HEK293T (cell line): ENCODE data around the gene PLEKHA6.

Source experiments
- ARNT ChIP-seq: fragments of 450-650 bp; IDR thresholded peaks from 2 replicates; pipeline ENCODE4 v1.6.1; 2017; ENCODE audit warnings: mild to moderate bottlenecking
- BHLHE40 ChIP-seq: fragments of 450-650 bp; IDR thresholded peaks from 2 replicates; pipeline ENCODE4 v1.6.1; 2016; ENCODE audit warnings: mild to moderate bottlenecking, moderate library complexity, borderline replicate concordance
- CTBP1 ChIP-seq: fragments of 450-650 bp; IDR thresholded peaks from 2 replicates; pipeline ENCODE4 v1.6.1; 2016; ENCODE audit warnings: borderline replicate concordance
- ELF4 ChIP-seq: fragments of 450-650 bp; IDR thresholded peaks from 2 replicates; pipeline ENCODE4 v1.6.1; 2017; ENCODE audit warnings: antibody characterized with exemption
- FOXA1 ChIP-seq: fragments of 450-650 bp; IDR thresholded peaks from 2 replicates; pipeline ENCODE4 v1.6.1; 2016; ENCODE audit warnings: mild to moderate bottlenecking
- FOXM1 ChIP-seq: fragments of 450-650 bp; IDR thresholded peaks from 2 replicates; pipeline ENCODE4 v1.6.1; 2017; ENCODE audit warnings: mild to moderate bottlenecking, borderline replicate concordance
- HDGF ChIP-seq: fragments of 450-650 bp; IDR thresholded peaks from 2 replicates; pipeline ENCODE4 v1.6.1; 2017; ENCODE audit warnings: antibody characterized with exemption, borderline replicate concordance
- L3MBTL2 ChIP-seq: fragments of 450-650 bp; conservative IDR thresholded peaks from 2 replicates; pipeline ENCODE4 v1.6.1; 2016; ENCODE audit warnings: mild to moderate bottlenecking
- LEF1 ChIP-seq: fragments of 450-650 bp; IDR thresholded peaks from 2 replicates; pipeline ENCODE4 v1.6.1; 2017; ENCODE audit warnings: mild to moderate bottlenecking, borderline replicate concordance
- NFRKB ChIP-seq: fragments of 450-650 bp; IDR thresholded peaks from 2 replicates; pipeline ENCODE4 v1.6.1; 2016; ENCODE audit warnings: mild to moderate bottlenecking, moderate library complexity
- PKNOX1 ChIP-seq: fragments of 450-650 bp; IDR thresholded peaks from 2 replicates; pipeline ENCODE4 v1.6.1; 2016
- SP1 ChIP-seq: fragments of 450-650 bp; IDR thresholded peaks from 2 replicates; pipeline ENCODE4 v1.6.1; 2017
- SUZ12 ChIP-seq: fragments of 450-650 bp; IDR thresholded peaks from 2 replicates; pipeline ENCODE4 v1.6.1; 2016; ENCODE audit warnings: mild to moderate bottlenecking
- ZNF384 ChIP-seq: fragments of 450-650 bp; IDR thresholded peaks from 2 replicates; pipeline ENCODE4 v1.6.1; 2016

GRCh38 chr1:204178487-204179281 is 181.0 kb downstream of the PLEKHA6 start:
- TF ChIP-seq SP1 (no peak), ARNT (no peak), ELF4 (no peak), BHLHE40 (no peak), LEF1 (no peak), FOXA1 (no peak), HDGF (no peak), ZNF384 (no peak), CTBP1 (no peak), SUZ12 (no peak), NFRKB (no peak), PKNOX1 (no peak), L3MBTL2 (no peak), FOXM1 (no peak)
